ENCODE data around the gene LINC00237.

LINC00237 gene

DNA sequence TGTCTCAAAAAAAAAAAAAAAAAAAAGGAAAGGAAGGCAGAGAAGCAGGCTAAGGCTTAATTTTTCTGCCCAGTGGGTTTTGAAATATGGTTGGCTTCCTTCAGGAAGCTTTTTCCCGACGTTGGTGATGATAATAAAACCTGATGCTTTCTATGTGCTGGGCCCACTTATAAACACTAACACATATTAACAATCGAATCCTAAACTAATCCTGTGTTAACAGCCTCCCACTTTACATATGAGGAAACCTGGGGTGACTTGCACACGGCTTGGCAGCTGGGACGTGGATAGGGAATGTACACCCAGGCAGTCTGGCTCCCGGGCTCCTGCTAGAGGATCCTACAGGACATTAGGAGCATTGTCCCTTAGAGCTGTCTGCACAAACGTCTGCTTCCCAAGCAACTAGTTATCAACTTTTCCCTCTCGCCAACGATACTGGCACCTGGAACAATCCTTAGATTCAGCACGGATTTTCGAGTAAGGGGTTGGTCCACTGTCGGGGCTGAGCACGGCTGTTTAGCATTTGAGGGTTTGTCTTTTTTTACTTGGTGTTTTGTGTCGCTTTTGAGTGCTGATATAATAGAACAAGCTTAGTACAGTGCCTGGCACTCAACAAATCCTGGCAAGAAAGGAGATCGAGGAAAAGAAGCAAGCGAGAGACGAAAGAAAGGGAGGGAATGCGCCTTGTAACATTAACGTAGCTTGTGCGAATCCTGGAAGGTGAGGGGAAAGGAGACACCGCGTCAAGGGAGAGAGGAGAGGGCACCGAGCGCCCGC, 19.1 kb upstream of the LINC00237 start:
- no peak for DNase-seq

DNA sequence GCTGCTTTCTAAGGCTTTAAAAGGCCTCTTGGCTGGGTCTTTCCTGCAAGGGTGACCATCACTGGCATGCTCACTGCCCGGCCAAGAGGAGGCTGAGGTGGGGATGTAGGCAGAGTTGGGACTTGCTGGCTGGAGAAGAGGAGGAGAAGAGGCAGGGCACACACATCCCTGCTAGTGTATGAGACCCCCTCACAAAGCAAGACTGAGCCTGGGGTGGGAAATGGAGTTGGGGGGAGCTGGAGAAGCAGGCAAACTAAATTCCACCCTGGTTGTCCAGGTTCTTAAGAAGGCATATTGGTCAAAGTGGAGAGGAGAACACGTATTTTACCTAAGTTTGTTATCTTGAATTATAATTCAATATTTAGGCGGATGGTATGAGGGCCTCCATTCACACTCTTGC, 18.0 kb upstream of the LINC00237 start:
- no peak for DNase-seq

DNA sequence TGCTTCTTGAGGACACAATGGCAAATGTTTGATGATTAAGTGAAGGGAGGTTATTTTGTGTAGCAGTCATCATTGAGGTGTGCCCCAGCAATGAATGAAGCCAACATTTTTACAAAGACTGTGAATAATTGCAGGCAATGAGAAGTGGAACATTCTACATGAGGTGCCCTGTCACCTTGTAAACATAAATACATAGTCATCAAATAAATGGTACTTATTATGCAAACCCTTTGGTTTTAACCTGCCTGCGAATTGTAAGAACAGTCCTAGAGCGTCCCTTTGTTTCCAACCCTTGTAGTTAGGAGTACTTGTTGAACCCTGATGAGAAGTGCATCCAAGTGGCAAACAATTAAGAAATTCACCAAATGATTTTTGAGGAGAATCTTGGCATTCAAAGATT, 12.6 kb upstream of the LINC00237 start:
- DNase-seq = no peak

DNA sequence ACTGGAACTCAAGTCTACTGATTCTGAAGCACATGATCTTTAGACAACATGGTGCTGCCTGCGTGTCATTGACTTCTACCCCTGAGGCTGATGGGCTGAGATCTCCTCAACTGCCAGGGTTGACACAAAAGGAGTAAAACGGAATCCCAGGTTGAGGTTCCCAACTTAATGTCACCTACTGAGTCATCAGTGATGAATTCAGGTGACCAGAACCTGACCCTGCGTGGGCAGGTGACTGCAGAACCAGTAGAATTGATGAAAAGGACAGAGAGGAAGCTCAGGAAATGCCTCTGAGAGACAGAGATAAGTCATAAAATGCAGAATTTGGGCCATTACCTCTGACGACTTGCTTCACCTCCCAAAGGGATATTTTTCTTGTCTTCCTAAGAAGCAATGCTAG, 12.0 kb upstream of the LINC00237 start:
- no peak for DNase-seq

DNA sequence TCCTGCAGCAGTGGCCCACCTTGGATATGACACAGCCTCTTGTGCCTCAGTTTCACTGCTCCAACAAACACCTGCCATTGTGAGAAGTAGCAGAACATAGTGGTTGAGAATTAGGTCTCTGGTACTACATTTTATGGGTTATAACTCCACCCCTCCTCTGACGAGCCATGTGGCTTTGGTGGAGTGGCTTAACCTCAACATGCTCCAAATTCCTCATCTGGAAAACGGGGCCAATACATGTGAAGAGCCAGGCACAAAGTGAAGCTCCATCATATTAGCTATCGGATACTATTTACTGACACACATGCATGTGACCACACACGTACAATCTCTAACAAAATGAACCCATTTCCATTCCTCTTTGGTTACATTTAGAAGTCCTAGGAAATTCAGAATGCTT, 11.4 kb upstream of the LINC00237 start:
- no peak for DNase-seq

DNA sequence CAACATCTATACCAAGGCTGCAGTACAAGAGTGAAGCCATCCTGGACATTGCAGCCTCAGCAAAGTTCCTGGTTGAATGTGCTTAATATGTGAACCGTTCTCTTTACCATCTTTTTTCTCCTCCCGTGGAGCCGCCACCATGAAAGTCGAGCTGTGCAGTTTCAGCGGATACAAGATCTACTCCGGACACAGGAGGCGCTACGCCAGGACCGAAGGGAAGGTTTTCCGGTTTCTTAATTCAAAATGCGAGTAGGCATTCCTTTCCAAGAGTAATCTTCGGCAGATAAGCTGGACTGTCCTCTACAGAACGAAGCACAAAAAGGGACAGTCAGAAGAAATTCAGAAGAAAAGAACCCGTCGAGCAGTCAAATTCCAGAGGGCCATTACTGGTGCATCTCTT, 8.4 kb upstream of the LINC00237 start:
- DNase-seq = no peak

DNA sequence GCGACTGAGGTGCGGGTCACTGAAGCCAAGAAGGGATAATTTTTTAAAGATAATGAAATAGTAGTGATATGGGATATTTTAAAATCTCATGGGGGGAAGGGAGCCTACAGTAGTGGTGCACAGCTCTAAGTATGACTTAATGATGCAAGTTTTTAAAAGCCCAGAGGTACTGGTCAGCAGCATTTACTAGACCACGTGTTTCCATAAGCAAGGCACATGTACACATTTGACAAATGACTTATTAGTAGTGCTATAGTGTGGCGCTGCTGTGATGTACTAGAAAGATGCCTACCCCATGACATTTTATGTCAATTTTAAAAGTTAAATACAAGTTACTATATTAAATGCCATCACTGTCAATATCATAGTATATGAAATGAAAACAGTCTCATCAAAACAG, 7.5 kb upstream of the LINC00237 start:
- no peak for DNase-seq

DNA sequence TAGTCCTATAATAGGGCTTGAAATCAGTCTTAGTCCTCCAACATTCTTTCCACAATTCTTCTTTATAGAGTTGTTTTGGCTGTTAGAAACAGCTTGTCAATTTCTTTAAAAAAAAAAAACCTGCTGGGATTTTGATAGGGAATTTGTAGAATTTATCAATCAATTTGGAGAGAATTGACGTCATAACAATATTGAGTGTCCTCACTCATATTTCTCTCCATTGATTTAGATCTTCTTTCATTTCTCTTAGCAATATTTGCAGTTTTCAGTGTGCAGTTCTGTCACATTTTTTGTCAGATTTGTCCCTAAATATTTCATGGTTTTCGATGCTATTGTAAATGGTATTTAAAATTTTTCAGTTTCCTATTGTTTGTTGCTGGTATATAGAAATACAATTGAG, 5.3 kb upstream of the LINC00237 start:
- DNase-seq = no peak

DNA sequence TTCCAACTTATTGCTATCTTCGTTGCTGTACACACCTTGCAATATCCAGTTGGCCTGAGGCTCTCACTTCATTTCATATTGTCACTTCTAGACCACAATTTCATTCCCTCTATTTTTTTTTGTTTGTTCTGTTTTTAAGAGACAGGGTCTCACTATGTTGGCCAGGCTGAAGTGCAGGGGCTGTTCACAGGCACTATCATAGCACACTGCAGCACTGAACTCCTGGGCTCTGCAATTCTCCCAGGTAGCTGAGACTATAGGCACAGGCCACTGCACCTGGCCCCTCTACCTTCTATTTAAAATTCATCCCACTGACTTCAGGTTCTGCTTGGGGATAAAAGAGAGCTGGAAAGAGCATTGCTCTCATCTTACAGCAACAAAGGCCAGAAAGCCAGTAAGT, 4.7 kb upstream of the LINC00237 start:
- DNase-seq = no peak

DNA sequence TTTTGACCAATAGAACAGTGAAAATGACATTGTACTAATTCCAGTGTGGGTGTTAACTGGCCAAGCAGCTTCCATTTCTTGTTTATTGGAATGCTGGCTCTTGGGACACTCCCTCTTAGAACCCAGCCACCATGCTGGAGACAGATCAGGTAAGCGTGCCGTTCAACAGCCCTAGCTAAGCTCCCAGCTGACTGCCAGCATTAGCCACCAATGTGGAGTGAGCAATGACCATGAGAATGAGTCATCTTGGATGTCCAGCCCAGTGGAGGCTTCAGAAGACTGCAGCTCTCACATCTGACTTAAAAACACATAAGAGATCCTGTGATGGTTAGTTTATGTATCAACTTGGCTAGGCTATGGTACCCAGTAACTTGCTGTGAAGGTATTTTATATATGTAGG, 3.0 kb upstream of the LINC00237 start:
- no peak for DNase-seq

DNA sequence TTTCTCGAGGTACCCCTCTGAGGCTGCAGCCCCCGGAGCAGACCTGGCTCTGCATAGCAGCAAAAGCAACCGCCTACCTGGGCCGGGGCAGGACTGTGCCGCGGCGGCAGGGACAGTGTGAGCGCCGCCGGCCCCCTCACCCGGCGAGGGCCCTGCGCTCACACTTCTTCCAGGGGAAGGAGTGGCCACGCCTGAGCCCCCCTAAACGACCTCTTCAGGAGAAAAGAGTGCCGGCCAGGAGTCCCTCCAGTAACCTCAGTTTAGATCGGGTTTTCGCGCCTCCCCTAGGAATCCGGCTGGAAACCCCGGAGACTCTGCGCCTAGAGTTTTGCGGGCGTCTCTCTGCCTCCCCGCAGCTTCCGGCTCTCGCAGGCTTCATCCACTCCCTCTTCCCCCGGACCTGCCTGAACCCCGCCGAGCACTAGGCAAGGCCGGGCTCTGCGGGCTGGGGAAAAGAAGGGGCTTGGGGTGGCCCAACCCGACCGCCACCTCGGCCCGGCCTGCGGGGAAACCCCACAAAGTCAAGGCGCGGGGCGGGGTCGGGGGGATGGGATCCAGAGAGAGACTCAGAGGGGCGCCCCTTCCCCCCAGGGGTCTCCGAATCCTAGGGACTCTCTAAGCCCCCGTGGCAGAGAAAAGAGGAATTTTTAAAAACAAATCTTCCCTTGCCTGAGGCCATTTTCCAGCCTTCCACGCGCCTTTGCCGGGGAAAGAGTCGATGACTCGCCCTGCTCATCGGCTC, 558 bp downstream of the LINC00237 start:
- DNase-seq = no peak

DNA sequence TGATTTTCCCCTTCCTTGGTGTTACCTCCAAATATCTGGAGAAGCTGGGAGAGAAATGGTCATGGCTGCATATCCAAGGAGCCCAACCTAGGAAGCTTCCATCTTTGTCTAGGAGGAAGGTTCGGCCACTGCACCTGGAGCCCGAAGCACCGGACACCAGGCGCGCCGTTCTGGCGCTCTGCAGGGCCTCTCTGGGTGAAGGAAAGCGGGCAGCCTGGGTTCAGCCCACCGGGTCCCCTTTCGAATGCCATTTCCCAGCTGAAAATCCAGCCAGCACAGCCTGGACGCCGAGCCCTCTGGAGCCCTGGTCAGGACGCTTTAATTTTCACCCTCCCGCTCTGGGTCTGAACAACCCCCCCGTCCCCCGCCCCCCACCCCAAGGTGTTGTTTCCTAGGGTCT, 1.2 kb downstream of the LINC00237 start:
- no peak for DNase-seq

DNA sequence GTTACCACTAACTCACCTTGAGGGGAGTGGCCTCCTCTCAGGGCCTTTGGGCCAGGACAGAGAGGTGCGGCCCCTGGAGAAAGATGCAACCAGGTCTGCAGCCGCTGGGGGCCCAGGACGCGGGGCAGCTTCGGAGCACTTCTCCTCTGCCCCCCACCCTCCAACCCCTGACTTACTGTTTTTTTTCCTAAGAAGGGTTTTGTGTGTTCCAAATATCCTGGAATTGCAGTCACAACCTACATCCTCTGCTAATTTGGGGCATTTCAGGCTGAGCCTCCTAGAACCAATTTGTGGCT, 1.7 kb downstream of the LINC00237 start:
- no peak for DNase-seq

DNA sequence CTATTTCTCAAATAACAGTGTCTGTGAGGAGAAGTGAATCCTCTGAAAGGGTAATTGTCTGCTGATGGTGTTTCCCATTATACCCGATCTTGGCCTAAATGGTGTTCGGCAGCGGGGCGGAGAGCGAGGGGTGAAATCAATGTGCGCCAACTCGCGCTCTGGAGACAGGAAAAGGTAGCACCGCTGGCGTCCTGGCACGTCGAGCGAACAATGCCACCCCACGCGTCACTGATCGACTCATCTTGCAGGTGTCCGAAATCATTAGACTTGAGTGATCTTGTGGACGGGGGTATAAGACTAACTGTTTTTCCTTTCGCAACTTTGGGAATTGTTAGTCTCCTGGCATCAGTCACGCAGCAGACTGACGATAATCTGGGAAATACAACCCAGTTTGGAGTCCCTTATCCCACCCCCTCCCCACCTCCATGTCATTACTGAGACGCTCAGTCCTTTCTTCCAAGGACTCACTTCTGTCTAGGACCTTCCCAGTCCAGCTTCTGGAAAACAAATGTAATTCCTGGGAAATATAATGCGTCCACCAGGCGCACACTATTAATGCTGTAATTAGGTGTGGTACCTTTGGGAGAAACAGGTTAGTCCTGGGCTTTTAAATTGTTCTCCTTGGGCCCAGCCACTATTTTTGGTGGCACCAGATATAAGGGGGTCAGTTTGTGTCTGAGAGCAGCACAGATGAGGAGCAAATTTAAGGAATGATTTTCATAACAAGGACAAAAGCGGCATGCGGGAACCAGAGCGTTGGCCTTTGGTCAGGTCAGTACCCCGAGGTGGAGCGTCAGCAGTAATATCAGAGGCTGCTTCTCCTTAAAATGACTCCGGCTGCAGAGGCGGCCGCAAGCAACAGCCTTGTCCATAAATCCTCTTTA, 2.3 kb downstream of the LINC00237 start:
- no peak for DNase-seq

DNA sequence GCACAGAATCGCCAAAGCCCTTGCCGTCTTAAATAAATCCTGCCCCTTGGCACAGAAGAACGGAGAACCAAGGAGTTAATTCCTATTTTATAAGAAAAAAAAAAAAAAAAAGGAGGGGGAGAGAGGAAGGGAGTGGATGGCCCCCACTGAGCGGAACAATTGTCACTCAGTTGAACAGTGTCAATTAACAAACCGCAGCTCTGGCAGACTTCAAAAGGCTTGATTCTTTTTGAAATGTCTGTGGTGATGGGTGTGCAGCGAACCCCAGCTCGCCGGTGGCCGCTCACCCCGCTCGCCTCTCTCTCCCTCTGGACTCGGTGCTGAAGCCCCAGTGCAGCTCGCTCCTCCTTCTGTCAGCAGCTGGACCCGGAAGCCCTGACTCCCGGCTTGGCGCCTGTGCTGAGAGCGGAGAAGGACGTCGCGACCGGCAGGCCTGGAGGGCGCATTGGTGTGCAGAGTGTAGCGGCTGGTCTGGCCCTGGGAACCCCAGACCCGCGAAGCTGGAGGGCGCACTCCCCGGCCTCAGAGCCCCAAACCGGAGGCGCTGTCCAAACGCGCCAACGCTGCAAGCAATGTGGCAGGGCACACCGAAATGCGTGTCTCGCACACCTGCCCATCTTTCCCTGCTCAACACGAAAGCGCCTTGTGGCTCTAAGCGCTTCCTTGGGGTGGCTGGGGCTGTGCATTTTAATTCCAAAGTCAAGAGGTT, 3.4 kb downstream of the LINC00237 start:
- DNase-seq = peak; percentile 23

DNA sequence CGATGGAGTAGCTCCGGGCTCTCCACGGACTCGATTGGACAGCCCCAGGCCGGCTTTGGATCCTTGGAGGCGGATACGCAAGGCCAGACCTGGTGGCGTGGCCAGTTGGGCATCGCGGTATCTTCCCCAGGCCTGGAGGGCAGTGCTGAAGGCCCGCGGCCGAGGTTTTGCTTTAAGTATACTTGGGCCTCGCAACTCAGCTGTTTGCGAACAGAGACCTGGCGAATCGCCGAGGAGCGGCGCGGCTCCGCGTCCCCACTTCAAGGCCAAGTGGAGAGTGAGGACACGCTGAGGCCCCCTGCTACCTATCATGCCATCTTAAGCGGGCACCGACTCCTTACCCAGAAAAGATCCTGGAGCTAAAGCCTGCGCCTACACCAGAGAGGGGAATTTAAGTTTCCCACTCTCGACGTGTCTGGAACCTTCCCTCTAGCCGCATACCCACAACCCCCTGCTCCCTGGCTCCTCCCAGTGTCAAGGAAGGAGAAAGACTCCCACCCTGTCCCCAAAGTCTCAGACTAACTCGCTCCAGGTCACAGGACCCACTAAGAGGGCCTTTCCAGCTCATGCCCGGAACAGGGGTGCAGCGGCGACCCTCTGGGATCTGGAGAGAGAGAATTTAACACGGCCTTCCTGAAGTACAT, 4.1 kb downstream of the LINC00237 start:
- DNase-seq = peak; percentile 3

DNA sequence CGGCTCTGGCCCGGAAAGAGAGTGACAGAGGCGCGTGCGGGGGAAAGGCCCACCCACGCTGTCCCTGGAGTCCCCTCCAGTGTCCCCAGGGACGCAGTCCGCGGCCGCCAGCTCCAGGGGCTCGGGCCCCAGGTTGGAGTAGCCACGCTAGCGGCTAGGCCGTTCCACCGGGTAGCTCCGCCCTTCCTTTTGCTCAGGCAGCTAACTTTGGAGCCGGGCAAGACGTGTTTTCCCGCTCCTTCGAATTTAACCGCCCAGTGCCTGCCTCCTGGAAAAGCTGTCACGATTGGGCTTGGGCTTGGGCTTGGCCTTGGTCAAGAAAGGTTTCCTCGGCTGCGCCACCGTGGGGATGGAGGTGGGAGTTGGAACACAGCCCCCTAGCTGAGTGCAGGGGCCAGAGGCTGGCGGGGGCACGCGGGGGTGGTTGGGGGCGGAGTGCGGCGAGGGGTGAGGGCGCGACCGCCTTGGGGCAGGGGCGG, 4.7 kb downstream of the LINC00237 start:
- no peak for DNase-seq

DNA sequence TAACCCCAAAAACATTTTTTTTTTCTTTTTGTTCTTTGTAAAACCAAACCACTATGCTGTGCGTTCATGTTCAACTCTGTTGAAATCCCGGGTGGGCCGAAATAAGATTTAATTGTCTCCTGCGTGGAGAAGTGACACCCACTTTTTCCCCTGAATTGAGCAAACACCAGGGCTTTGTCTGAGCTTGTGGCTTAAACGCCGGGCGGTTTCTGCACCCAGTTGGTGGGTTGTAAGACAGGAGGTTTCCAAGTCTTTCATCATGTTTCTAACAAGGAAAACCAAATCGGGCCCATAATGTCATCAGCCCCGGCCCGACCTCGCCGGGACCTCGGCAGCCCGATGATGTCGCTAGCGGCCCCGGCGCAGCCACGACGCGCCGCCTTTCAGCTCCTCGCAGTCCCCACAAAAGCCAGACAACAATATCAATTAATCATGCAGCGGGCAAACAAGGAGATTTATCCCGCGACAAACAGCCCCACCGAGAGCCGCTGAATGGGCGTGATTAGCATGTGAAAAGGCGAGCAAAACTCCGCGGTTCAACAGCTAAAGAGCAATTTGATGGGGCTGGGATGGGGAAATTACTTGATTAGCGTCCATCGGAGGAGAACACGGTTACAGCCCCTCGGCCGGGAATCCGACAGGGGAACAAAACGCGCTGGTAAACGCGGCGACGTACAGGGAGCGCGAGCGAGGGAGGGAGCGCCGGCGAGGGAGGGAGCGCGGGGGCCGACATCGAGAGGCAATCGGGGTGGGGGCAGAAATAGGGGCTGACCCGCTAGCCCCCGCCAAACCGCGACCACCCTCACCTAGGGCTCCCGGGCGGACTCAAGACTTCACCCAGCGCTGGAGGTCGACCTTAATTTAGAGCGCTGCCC, 5.3 kb downstream of the LINC00237 start:
- DNase-seq = no peak

DNA sequence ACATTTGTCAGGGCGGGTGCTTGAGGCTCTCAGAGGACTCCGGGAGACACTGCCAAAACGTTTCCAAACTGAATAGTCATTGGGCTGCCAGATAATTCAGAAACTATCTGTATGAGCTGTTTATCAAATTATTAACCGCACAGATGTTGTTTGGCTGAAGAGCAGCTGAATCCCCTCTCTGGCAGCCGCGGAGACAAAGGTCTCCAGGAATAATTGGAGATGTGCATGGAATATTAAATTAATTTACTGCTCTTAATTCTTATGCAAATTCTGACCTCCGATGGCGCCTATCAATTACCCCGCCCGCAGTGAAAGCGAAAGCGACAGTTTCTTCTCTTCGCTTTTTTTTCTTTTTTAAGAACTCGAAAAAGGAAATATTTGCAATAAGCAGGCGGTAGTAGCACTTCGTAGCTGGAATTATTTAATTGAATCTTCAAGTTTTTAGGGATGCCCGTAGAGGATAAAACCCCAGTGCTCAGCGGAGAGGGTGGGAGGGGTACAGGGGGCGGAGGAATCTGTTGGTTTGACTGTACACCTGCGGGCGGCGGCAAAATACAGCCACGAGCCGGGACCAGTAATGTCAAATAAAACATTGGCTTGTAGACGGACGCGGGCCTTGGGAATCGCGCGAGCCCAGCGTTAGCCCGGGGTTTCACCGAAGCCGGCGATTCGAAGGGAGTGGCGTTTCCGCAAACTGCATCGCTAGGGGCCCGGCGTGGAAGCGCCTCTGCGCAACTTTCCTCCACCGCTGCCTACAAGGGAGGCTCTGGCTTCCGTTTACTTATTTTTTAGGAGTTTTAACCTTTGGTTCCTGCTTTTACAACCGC, 6.2 kb downstream of the LINC00237 start:
- peak; percentile 26 for DNase-seq

DNA sequence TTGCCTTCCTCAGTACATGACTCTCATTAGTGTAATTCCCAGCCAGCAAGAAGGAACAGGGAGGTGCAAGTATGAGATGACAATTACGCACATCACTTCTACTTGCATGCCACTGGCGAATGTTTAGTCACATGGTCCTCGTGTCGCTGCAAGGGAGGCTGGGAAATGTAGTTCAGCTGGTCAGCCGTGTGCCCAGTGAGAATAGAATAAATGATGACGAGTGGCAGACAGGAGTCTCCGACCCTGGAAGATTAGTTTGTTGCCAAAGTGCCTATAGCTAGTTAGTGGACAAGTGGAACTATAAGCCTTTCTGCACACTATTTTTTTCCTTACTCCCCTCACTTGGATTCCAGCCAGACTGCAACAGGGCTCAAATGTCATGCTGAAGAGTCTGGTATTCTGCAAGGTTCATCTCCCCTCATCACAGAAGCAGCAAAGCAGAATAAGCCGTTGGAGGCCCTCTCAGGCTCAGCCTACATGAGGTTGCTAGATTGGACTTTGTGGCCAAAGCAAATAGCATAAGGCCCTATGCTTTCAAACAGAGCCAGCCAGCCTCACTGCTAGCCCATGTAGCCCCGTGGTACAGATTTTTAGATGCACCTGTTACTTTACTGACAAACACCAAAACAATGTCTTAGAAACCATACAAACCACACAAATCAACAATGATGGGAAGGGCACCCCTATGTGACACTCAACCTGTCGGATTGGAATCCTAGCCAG, 9.7 kb downstream of the LINC00237 start:
- DNase-seq = no peak
